Liver (tissue), 3 donors: ENCODE data around the gene CCDC80.

Source experiments
- ATF3 ChIP-seq: IDR thresholded peaks from 2 replicates; pipeline ENCODE4 v1.6.1; 2016; ENCODE audit warnings: antibody characterized with exemption
- HNF4A ChIP-seq, 2 donors: conservative IDR thresholded peaks; 2 replicates each; pipeline ENCODE4 v1.6.1; 2016; ENCODE audit warnings: antibody characterized with exemption in 2 of 2, mild to moderate bottlenecking in 2 of 2
- TAF1 ChIP-seq: conservative IDR thresholded peaks from 2 replicates; pipeline ENCODE4 v1.6.1; 2016; ENCODE audit warnings: antibody characterized with exemption, mild to moderate bottlenecking
- TF ChIP-seq, protein P1 (sequence below): fragments of 150-350 bp; IDR thresholded peaks from 2 replicates; pipeline ENCODE4 v1.5.1; 2017; ENCODE audit warnings: improper control_type of control experiment, low read depth, low read length; ENCODE audit not compliant: missing input control
- donor health status: healthy.
- donor health status: healthy.

DNA sequence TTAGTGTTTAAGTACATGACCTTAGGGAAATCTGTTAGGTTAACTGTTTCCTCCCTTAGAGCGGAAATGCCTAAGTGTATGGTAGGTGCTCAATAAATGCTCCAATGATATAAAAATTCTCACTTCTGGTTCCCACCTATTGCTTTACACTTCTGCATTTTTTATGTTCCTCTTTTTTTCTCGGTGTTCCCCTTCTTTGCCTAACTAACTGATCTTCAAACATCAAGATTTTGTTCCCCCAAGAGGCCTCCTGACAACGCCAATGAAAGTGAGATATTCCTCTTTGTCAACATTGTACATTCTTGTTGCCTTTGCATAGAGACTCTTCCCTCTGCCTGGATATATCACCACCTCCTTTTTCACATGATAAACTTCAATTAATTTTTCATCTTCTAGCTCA is 61.7 kb downstream of the CCDC80 start:
- TF ChIP-seq TAF1 (no peak), HNF4A (conservative IDR thresholded peaks at IDR 0.05) (no peak), ATF3 (no peak)
- TF ChIP-seq, protein P1, sequence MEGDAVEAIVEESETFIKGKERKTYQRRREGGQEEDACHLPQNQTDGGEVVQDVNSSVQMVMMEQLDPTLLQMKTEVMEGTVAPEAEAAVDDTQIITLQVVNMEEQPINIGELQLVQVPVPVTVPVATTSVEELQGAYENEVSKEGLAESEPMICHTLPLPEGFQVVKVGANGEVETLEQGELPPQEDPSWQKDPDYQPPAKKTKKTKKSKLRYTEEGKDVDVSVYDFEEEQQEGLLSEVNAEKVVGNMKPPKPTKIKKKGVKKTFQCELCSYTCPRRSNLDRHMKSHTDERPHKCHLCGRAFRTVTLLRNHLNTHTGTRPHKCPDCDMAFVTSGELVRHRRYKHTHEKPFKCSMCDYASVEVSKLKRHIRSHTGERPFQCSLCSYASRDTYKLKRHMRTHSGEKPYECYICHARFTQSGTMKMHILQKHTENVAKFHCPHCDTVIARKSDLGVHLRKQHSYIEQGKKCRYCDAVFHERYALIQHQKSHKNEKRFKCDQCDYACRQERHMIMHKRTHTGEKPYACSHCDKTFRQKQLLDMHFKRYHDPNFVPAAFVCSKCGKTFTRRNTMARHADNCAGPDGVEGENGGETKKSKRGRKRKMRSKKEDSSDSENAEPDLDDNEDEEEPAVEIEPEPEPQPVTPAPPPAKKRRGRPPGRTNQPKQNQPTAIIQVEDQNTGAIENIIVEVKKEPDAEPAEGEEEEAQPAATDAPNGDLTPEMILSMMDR: no peak
